Measurements from ENCODE around the gene EMP3. TPM values are rescaled to one million over a fixed set of nuclear protein-coding genes. Genes with fewer than 3 reads are reported as not detected.

Gene EMP3
- total and polyA plus RNA-seq, 9 of the 15 experiments (the other 6 are each of a cell fraction or from before 2014, with no cell fraction given), result 123 to 386 (median 296) TPM

- peaks cover 14 to 16% of the 10 kb centered on the region in 2 experiments for H3K4me1 ChIP-seq (replicated peaks in 1 of 2; ENCODE audit: control insufficient read depth in 2 of 2, insufficient read depth in 2 of 2, low read length in 2 of 2)
- ATAC-seq, result no peak
- H3K9me1 ChIP-seq (ENCODE audit: control insufficient read depth, insufficient read depth, low read length), result no peaks in the 10 kb centered on the region
- H3K36me3 ChIP-seq (ENCODE audit: control insufficient read depth, insufficient read depth, low read length), result no peaks in the 10 kb centered on the region
- no peaks in the 10 kb centered on the region for H3K79me2 ChIP-seq (ENCODE audit: control insufficient read depth, insufficient read depth, low read length)
- in situ Hi-C loops (cut with MboI) (no loop called here), intact Hi-C loops (cut with micrococcal nuclease) (no loop called here)
- WGBS (ENCODE audit: insufficient coverage, low coverage, missing lambda C conversion rate), result 61% methylated on average over 7 of the region's 7 CpGs
- H4K20me1 ChIP-seq (replicated peaks; ENCODE audit: control insufficient read depth, insufficient read depth, low read length), result no peaks in the 10 kb centered on the region
- H3K27ac ChIP-seq (ENCODE audit: extremely low read depth, low read depth, low read length), result no peak overlapping the region
- POLR2A ChIA-PET, result no interaction called here
- CTCF ChIA-PET (ENCODE audit: low intra/inter-chr PET ratio), result interaction anchor here (1.3 kb wide), 1 partner anchor 43 kb away, joined by 5 read pairs; no protein-coding TSS in a partner anchor
- H2AFZ ChIP-seq (ENCODE audit: low read depth, low read length), result no peak overlapping the region
- peak; percentile 23 for FAIRE-seq
- peaks cover 2% of the 10 kb centered on the region in 2 experiments; a peak in 4 of 5 replicates for H3K27me3 ChIP-seq (ENCODE audit: control insufficient read depth in 2 of 2, insufficient read depth in 2 of 2, low read length in 2 of 2)
- H3K9ac ChIP-seq (ENCODE audit: insufficient read depth in 1 of 2, low read depth in 2 of 2, low read length in 2 of 2), result no peak overlapping the region
- H3K9me3 ChIP-seq (replicated peaks; ENCODE audit: control insufficient read depth, insufficient read depth, low read depth, low read length), result no peaks in the 10 kb centered on the region
- no peak overlapping the region for H3K4me2 ChIP-seq (ENCODE audit: insufficient read depth, low read length)
- no peak overlapping the region for H3K4me3 ChIP-seq
- no peak for DNase-seq (ENCODE audit: extremely low read depth in 1 of 4, low spot score in 3 of 4)
- BruUV-seq (replicated peaks), result no TSS peak
- TF ChIP-seq CBX5 (IDR thresholded peaks at IDR 0.05; ENCODE audit: borderline replicate concordance, low read depth) (no peak), TOE1 (IDR thresholded peaks at IDR 0.05; ENCODE audit: borderline replicate concordance) (no peak), TOE1 (CRISPR knock-in tag; IDR thresholded peaks at IDR 0.05; ENCODE audit: borderline replicate concordance, low read depth) (no peak), ZNF778 (CRISPR knock-in tag; IDR thresholded peaks at IDR 0.05) (no peak), ZBTB7A (IDR thresholded peaks at IDR 0.05; ENCODE audit: borderline replicate concordance, control insufficient read depth, low read depth, low read length) (no peak), ZBTB40 (IDR thresholded peaks at IDR 0.05) (no peak), ZBTB40 (CRISPR knock-in tag; IDR thresholded peaks at IDR 0.05) (no peak), FOSL1 (tag; conservative IDR thresholded peaks at IDR 0.05) (no peak), RFX7 (CRISPR knock-in tag; IDR thresholded peaks at IDR 0.05) (no peak), ZFP1 (CRISPR knock-in tag; IDR thresholded peaks at IDR 0.05) (no peak), ARID3B (CRISPR knock-in tag; IDR thresholded peaks at IDR 0.05; ENCODE audit: borderline replicate concordance) (no peak)
Observed at GRCh38 chr19:48310227-48310626, 15.1 kb upstream of the EMP3 start.

All from K562 (cell line).